SK-N-SH treated with all-trans-retinoic acid at 6 μM for 48 hours (cell line): Measurements from ENCODE around the gene OVCA2.

Experiments
- ATAC-seq: fragments of 200-7000 bp; cut with Tn5 transposase; 3 replicates; pipeline ENCODE4 v1.9.1; 2020; ENCODE audit warnings: mild to moderate bottlenecking, moderate library complexity
- ARNTL ChIP-seq: fragments of 450-650 bp; formaldehyde crosslinking; IDR thresholded peaks from 2 replicates; pipeline ENCODE4 v1.5.0; 2020; ENCODE audit warnings: low read depth, mild to moderate bottlenecking, moderate library complexity, borderline replicate concordance
- BACH2 ChIP-seq: fragments of 250-450 bp; sonication (Bioruptor Pico); IDR thresholded peaks from 2 replicates; pipeline ENCODE4 v1.9.0; 2021; ENCODE audit warnings: mild to moderate bottlenecking, borderline replicate concordance
- CREB5 ChIP-seq: fragments of 250-450 bp; sonication (Bioruptor Pico); IDR thresholded peaks from 2 replicates; pipeline ENCODE4 v1.5.1; 2020; ENCODE audit warnings: low read depth, mild to moderate bottlenecking, moderate library complexity
- CSDC2 ChIP-seq: fragments of 250-450 bp; sonication (Bioruptor Pico); IDR thresholded peaks from 2 replicates; pipeline ENCODE4 v1.5.0; 2020; ENCODE audit warnings: mild to moderate bottlenecking, moderate library complexity
- ESRRG ChIP-seq: fragments of 250-450 bp; sonication (Bioruptor Pico); IDR thresholded peaks from 2 replicates; pipeline ENCODE4 v1.6.1; 2021; ENCODE audit warnings: mild to moderate bottlenecking
- GLIS3 ChIP-seq: fragments of 250-450 bp; sonication (Bioruptor Pico); IDR thresholded peaks from 2 replicates; pipeline ENCODE4 v1.5.0; 2020; ENCODE audit warnings: mild to moderate bottlenecking, moderate library complexity
- ISL1 ChIP-seq: fragments of 250-450 bp; sonication (Bioruptor Pico); IDR thresholded peaks from 2 replicates; pipeline ENCODE4 v2.1.2; 2022; ENCODE audit warnings: mild to moderate bottlenecking, moderate library complexity
- OSR1 ChIP-seq: fragments of 250-450 bp; sonication (Bioruptor Pico); IDR thresholded peaks from 2 replicates; pipeline ENCODE4 v1.8.0; 2022; ENCODE audit warnings: moderate library complexity, mild to moderate bottlenecking, inconsistent platforms
- POU6F1 ChIP-seq: fragments of 250-450 bp; sonication (Bioruptor Pico); IDR thresholded peaks from 2 replicates; pipeline ENCODE4 v1.8.0; 2021; ENCODE audit warnings: low read depth, mild to moderate bottlenecking, moderate library complexity, borderline replicate concordance
- PPARA ChIP-seq: fragments of 250-450 bp; sonication (Bioruptor Pico); IDR thresholded peaks from 2 replicates; pipeline ENCODE4 v1.5.0; 2020; ENCODE audit warnings: mild to moderate bottlenecking, borderline replicate concordance
- RARB ChIP-seq: fragments of 250-450 bp; sonication (Bioruptor Pico); IDR thresholded peaks from 2 replicates; pipeline ENCODE4 v1.8.0; 2021; ENCODE audit warnings: mild to moderate bottlenecking, moderate library complexity
- SNAI2 ChIP-seq: fragments of 250-450 bp; sonication (Bioruptor Pico); IDR thresholded peaks from 2 replicates; pipeline ENCODE4 v1.5.0; 2020; ENCODE audit warnings: mild to moderate bottlenecking, moderate library complexity
- TSHZ2 ChIP-seq: fragments of 250-450 bp; sonication (Bioruptor Pico); IDR thresholded peaks from 2 replicates; pipeline ENCODE4 v1.5.0; 2020; ENCODE audit warnings: mild to moderate bottlenecking, moderate library complexity
- ZC3H10 ChIP-seq: fragments of 250-450 bp; sonication (Bioruptor Pico); IDR thresholded peaks from 2 replicates; pipeline ENCODE4 v1.5.1; 2021; ENCODE audit warnings: mild to moderate bottlenecking, moderate library complexity
- ZFP3 ChIP-seq: fragments of 250-450 bp; sonication (Bioruptor Pico); IDR thresholded peaks from 2 replicates; pipeline ENCODE4 v1.5.0; 2020; ENCODE audit warnings: mild to moderate bottlenecking, moderate library complexity
- ZFP30 ChIP-seq: fragments of 450-650 bp; formaldehyde crosslinking; IDR thresholded peaks from 2 replicates; pipeline ENCODE4 v1.5.0; 2022; ENCODE audit warnings: mild to moderate bottlenecking, moderate library complexity
- ZNF565 ChIP-seq: fragments of 450-650 bp; formaldehyde crosslinking; conservative IDR thresholded peaks from 2 replicates; pipeline ENCODE4 v1.5.0; 2020; ENCODE audit warnings: low read depth, mild to moderate bottlenecking, moderate library complexity
- ZNF70 ChIP-seq: fragments of 450-650 bp; formaldehyde crosslinking; IDR thresholded peaks from 2 replicates; pipeline ENCODE4 v1.5.0; 2020; ENCODE audit warnings: mild to moderate bottlenecking, moderate library complexity
- ZNF8 ChIP-seq: fragments of 450-650 bp; formaldehyde crosslinking; IDR thresholded peaks from 2 replicates; pipeline ENCODE4 v1.5.0; 2020; ENCODE audit warnings: mild to moderate bottlenecking, moderate library complexity
- TF ChIP-seq, protein P1 (sequence below): fragments of 250-450 bp; sonication (Bioruptor Pico); IDR thresholded peaks from 2 replicates; pipeline ENCODE4 v1.8.0; 2020; ENCODE audit warnings: mild to moderate bottlenecking, moderate library complexity, borderline replicate concordance
- TF ChIP-seq, protein P2 (sequence below): fragments of 250-450 bp; sonication (Bioruptor Pico); IDR thresholded peaks from 2 replicates; pipeline ENCODE4 v1.5.1; 2021; ENCODE audit warnings: mild to moderate bottlenecking, moderate library complexity

The OVCA2 gene

DNA sequence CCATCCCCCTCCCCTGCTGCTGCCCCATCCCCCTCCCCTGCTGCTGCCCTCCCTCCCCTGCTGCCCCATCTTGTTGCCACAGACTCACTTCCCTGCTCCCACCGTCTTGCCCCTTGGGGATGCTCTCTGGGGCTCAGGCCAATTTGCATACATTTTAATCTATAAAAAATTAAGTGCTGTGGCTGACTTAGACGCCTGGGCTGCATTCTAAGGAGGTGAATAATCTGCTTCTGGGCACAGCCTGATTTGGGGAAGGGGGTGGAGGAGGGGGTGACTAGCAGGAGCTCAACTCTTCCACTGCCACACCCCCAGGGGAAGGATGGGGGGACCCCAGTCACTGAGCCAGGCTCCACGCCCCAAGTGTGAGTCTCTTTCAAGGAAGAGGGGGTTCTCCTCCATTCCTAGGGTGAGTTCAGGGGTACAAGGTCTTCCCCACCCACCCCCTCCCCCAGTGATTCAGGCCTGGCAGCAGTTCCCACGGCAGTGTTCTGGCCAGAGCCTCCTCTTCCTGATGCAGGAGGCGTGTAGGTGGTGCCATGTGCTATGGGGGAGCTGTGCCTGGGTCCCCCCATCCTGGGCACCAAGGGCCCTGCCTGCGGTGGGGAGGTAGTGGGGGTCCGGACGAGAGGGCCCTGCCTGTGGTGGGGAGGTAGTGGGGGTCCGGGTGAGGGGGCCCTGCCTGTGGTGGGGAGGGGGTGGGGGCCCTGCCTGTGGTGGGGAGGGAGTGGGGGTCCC is 6.8 kb upstream of the OVCA2 start:
- ATAC-seq: no peak
- TF ChIP-seq, protein P1, sequence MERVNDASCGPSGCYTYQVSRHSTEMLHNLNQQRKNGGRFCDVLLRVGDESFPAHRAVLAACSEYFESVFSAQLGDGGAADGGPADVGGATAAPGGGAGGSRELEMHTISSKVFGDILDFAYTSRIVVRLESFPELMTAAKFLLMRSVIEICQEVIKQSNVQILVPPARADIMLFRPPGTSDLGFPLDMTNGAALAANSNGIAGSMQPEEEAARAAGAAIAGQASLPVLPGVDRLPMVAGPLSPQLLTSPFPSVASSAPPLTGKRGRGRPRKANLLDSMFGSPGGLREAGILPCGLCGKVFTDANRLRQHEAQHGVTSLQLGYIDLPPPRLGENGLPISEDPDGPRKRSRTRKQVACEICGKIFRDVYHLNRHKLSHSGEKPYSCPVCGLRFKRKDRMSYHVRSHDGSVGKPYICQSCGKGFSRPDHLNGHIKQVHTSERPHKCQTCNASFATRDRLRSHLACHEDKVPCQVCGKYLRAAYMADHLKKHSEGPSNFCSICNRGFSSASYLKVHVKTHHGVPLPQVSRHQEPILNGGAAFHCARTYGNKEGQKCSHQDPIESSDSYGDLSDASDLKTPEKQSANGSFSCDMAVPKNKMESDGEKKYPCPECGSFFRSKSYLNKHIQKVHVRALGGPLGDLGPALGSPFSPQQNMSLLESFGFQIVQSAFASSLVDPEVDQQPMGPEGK (CRISPR knock-in tag): no peak
- TF ChIP-seq ZC3H10 (CRISPR knock-in tag) (no peak), ARNTL (CRISPR knock-in tag) (no peak), ZNF565 (no peak), CSDC2 (CRISPR knock-in tag) (no peak), ZFP3 (CRISPR knock-in tag) (no peak), OSR1 (no peak), ISL1 (CRISPR knock-in tag) (no peak), ESRRG (CRISPR knock-in tag) (no peak)

DNA sequence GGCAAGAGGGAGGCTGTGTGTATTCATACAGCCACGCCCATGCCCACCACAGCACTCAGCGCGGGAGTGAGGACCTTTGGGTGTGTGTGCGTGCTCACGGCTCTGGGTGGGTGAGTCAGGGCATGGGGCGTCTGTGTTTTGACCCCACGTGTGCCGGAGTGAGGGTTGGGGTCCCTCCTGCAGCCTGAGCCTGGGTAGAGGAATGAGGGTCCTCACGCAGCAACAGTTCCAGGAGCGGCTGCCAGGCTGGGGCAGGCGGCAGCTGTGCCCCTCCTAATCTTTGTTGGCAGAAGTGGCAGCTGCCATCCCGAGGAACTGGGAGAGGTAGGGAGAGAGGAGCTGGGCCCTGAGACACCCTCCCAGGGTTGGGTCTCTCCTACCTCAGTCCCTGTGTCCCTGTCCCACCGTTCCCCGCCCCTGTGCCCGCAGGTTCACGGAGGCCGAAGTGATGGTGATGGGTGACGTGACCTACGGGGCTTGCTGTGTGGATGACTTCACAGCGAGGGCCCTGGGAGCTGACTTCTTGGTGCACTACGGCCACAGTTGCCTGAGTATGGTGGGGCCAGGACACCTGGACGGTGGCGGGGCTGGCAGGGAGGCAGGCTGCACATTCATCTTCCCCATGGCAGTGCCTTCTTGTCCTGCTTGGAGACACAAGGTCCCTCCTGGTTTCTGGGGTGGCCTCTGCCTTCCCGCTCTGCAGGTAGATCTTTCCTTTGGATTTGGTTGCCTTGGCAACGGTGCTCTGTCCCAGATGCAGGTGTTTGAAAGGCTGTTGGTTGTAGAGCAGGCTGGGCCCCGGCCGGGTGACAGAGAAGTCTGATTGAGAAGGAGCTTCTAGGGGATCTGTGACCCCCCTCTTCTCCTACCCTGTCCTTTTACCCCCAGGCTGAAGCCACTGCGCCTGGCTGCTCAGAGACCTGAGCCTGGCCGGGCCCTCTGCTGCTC is 6.0 kb upstream of the OVCA2 start:
- no peak for ATAC-seq
- TF ChIP-seq, protein P2, sequence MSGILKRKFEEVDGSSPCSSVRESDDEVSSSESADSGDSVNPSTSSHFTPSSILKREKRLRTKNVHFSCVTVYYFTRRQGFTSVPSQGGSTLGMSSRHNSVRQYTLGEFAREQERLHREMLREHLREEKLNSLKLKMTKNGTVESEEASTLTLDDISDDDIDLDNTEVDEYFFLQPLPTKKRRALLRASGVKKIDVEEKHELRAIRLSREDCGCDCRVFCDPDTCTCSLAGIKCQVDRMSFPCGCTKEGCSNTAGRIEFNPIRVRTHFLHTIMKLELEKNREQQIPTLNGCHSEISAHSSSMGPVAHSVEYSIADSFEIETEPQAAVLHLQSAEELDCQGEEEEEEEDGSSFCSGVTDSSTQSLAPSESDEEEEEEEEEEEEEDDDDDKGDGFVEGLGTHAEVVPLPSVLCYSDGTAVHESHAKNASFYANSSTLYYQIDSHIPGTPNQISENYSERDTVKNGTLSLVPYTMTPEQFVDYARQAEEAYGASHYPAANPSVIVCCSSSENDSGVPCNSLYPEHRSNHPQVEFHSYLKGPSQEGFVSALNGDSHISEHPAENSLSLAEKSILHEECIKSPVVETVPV (CRISPR knock-in tag): no peak

DNA sequence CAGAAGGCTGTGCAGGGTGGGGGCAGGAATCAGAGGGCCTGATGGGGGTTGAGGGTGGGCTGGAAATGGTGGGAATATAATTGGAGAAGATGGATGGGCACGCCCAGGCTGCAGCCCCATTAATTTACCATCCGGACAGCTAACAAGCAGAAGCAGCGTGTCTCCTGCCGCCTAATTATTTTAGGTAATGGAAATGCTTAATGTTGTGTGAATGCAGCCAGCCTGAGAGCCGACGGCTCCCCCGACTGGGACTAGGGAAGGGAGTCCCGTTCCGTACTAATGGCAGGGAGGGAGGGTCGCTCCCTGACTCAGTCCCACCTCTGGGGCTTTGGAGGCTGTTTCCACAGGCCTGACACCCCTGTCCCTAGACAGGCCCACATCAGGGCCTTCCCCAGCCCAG is 4.7 kb upstream of the OVCA2 start:
- TF ChIP-seq CSDC2 (CRISPR knock-in tag) (no peak), PPARA (CRISPR knock-in tag) (no peak), ZFP30 (CRISPR knock-in tag) (no peak), SNAI2 (CRISPR knock-in tag) (no peak)
- ATAC-seq: no peak

DNA sequence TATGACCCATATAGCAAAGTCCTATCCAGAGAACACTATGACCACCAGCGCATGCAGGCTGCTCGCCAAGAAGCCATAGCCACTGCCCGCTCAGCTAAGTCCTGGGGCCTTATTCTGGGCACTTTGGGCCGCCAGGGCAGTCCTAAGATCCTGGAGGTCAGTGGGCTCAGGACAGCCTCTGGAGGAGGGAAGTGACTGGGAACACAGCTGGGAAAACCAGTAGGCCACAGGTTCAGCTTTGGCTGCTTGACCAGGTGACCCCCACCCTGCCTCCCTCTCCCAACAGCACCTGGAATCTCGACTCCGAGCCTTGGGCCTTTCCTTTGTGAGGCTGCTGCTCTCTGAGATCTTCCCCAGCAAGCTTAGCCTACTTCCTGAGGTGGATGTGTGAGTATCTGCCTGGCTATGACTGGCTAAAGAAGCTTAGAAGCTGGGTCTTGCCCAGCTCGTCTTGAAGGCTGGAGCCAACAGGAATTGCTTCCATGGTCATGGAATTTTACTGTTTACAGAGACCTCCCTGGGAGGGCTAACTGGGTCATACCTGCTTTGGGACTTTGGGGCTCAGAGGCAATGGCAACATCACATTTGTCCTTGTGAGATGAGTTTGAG is 1.5 kb upstream of the OVCA2 start:
- ATAC-seq: no peak
- TF ChIP-seq CREB5 (CRISPR knock-in tag): no peak
- TF ChIP-seq POU6F1 (CRISPR knock-in tag): no peak
- TF ChIP-seq, protein P1 (CRISPR knock-in tag): no peak
- TF ChIP-seq BACH2 (CRISPR knock-in tag): no peak
- TF ChIP-seq ZC3H10 (CRISPR knock-in tag): no peak
- TF ChIP-seq ARNTL (CRISPR knock-in tag): no peak
- no peak for TF ChIP-seq ZNF8 (CRISPR knock-in tag)
- TF ChIP-seq CSDC2 (CRISPR knock-in tag): no peak
- no peak for TF ChIP-seq SNAI2 (CRISPR knock-in tag)
- no peak for TF ChIP-seq GLIS3 (CRISPR knock-in tag)
- no peak for TF ChIP-seq ZFP30 (CRISPR knock-in tag)
- no peak for TF ChIP-seq RARB (CRISPR knock-in tag)
- no peak for TF ChIP-seq ZNF565
- TF ChIP-seq ESRRG (CRISPR knock-in tag): no peak
- TF ChIP-seq ZNF70 (CRISPR knock-in tag): no peak
- no peak for TF ChIP-seq TSHZ2 (CRISPR knock-in tag)
- no peak for TF ChIP-seq ZFP3 (CRISPR knock-in tag)
